B cell (primary cell): ENCODE data around the gene STS. TPM values are rescaled to one million over a fixed set of nuclear protein-coding genes. Genes with fewer than 3 reads are reported as not detected.

ENCODE experiments used
- ATAC-seq: fragments of 200-7000 bp; cut with Tn5 transposase; one replicate; pipeline ENCODE4 v1.10.0; 2021; ENCODE audit warnings: low read depth, mild to moderate bottlenecking, moderate number of reproducible peaks, moderate library complexity
- CTCF ChIA-PET: fragments of 350-600 bp; sonication (Branson Sonifier 250); formaldehyde crosslinking; loops from one replicate; lab custom pipeline; 2021; ENCODE audit warnings: antibody characterized with exemption, inconsistent platforms; lab: Charles Lee
- POLR2A ChIA-PET: fragments of 350-600 bp; sonication (Branson Sonifier 250); formaldehyde crosslinking; loops from one replicate; lab custom pipeline; 2021; ENCODE audit warnings: antibody characterized with exemption; lab: Charles Lee
- DNase-seq: peaks from one replicate; pipeline ENCODE4 v3.0.0; 2013
- H2AFZ ChIP-seq: 2 replicates; pipeline ENCODE4 v1.6.1; 2012; ENCODE audit warnings: mild to moderate bottlenecking, low read depth, low read length; ENCODE audit not compliant: insufficient read depth, poor library complexity, severe bottlenecking
- H3K27ac ChIP-seq, 2 donors: 1 replicate in 1 of 2; 2 replicates in 1 of 2; pipeline ENCODE4 v1.5.1; 2012 to 2013; ENCODE audit warnings: low read length in 2 of 2, mild to moderate bottlenecking in 2 of 2, moderate library complexity in 1 of 2
- H3K27me3 ChIP-seq, 4 experiments: fragments of 200-600 bp in 1 of 4; sonication (generic) in 1 of 4; replicated peaks in 1 of 4; 1 replicate in 2 of 4; 2 replicates in 2 of 4; pipeline versions ENCODE4 v1.6.1 to v1.7.0; 2013 to 2016; ENCODE audit warnings: low read length in 3 of 4, mild to moderate bottlenecking in 2 of 4, mixed read lengths in 1 of 4, moderate library complexity in 1 of 4; ENCODE audit not compliant: insufficient read depth in 4 of 4, control insufficient read depth in 3 of 4; ENCODE audit errors: control extremely low read depth in 1 of 4
- H3K36me3 ChIP-seq, 2 experiments: replicated peaks in 1 of 2; 1 replicate in 1 of 2; 2 replicates in 1 of 2; pipeline versions ENCODE4 v1.6.1 to v1.7.1; 2013; ENCODE audit warnings: low read length in 1 of 2; ENCODE audit not compliant: insufficient read depth in 2 of 2, control insufficient read depth in 1 of 2; ENCODE audit errors: control extremely low read depth in 1 of 2, extremely low read depth in 1 of 2
- H3K4me1 ChIP-seq, 2 donors: fragments of 200-600 bp in 1 of 2; sonication (generic) in 1 of 2; 1 replicate in 1 of 2; 2 replicates in 1 of 2; pipeline versions ENCODE4 v1.5.1 to v1.6.1; 2013 to 2017; ENCODE audit warnings: low read length in 2 of 2; ENCODE audit not compliant: control insufficient read depth in 2 of 2, insufficient read depth in 2 of 2
- H3K4me2 ChIP-seq: replicated peaks from 2 replicates; pipeline ENCODE3; 2012; ENCODE audit warnings: mild to moderate bottlenecking, low read depth, low read length; ENCODE audit not compliant: poor library complexity, severe bottlenecking
- H3K4me3 ChIP-seq, 5 experiments: fragments of 200-600 bp in 1 of 5; sonication (generic) in 1 of 5; 1 replicate in 3 of 5; 2 replicates in 2 of 5; pipeline versions ENCODE4 v1.5.1 to v1.7.0; 2011 to 2016; ENCODE audit warnings: low read length in 4 of 5, mild to moderate bottlenecking in 4 of 5, low read depth in 2 of 5, control low read depth in 1 of 5, moderate library complexity in 1 of 5; ENCODE audit not compliant: insufficient read depth in 1 of 5; ENCODE audit errors: control extremely low read depth in 1 of 5, extremely low read depth in 1 of 5
- H3K79me2 ChIP-seq: fragments of 200-600 bp; sonication (generic); one replicate; pipeline ENCODE4 v1.6.0; 2016; ENCODE audit warnings: low read length; ENCODE audit not compliant: control insufficient read depth, insufficient read depth
- H3K9ac ChIP-seq: fragments of 200-600 bp; sonication (generic); 2 replicates; pipeline ENCODE4 v1.6.1; 2017; ENCODE audit warnings: mild to moderate bottlenecking, low read length, moderate library complexity
- H3K9me3 ChIP-seq, 3 donors: one replicate each; pipeline versions ENCODE4 v1.6.1 to v1.7.1; 2013; ENCODE audit warnings: low read length in 2 of 3; ENCODE audit not compliant: control insufficient read depth in 2 of 3, insufficient read depth in 1 of 3; ENCODE audit errors: control extremely low read depth in 1 of 3
- H4K20me1 ChIP-seq: 2 replicates; pipeline ENCODE4 v1.6.0; 2012; ENCODE audit warnings: mild to moderate bottlenecking, low read length; ENCODE audit not compliant: insufficient read depth, control insufficient read depth, poor library complexity, severe bottlenecking
- H3K27ac Mint-ChIP-seq: one replicate; pipeline ENCODE4 v1.8.0; 2021; ENCODE audit warnings: mixed read lengths
- H3K27me3 Mint-ChIP-seq: one replicate; pipeline ENCODE4 v1.8.0; 2021; ENCODE audit warnings: mixed read lengths
- H3K4me1 Mint-ChIP-seq: one replicate; pipeline ENCODE4 v1.8.0; 2021; ENCODE audit warnings: mixed read lengths
- H3K4me3 Mint-ChIP-seq: one replicate; pipeline ENCODE4 v1.8.0; 2021; ENCODE audit warnings: mixed read lengths
- H3K9me3 Mint-ChIP-seq: one replicate; pipeline ENCODE4 v1.8.0; 2022; ENCODE audit warnings: mixed read lengths; ENCODE audit not compliant: insufficient read depth
- CTCF ChIP-seq: fragments of 200-600 bp; IDR thresholded peaks from one replicate; pipeline ENCODE4 v1.8.0; 2022; ENCODE audit warnings: antibody characterized with exemption, mild to moderate bottlenecking
- EZH2 ChIP-seq: IDR thresholded peaks from 2 replicates; pipeline ENCODE4 v1.6.1; 2012; ENCODE audit warnings: borderline replicate concordance, low read depth, mild to moderate bottlenecking, moderate library complexity, low read length; ENCODE audit not compliant: insufficient read depth, poor library complexity, severe bottlenecking
- WGBS: methylation state at CpG from one replicate; pipeline ENCODE4 v1.1.5; 2013; ENCODE audit warnings: missing lambda C conversion rate; ENCODE audit not compliant: insufficient coverage; 5-methylcytosine and 5-hydroxymethylcytosine counted together
- intact Hi-C: fragments of 100-400 bp; cut with micrococcal nuclease; formaldehyde crosslinking; loops from one replicate; pipeline ENCODE4 v1.10.0; 2022
- polyA plus RNA-seq: library from polyadenylated mRNA; depleted of rRNA; stranded (reverse); fragments of >200 nt; gene quantifications from 2 replicates; pipeline ENCODE4 v1.2.3, GENCODE V29; 2012
- total RNA-seq, 2 donors: library from RNA; stranded (reverse); fragments of 120-200 nt in 1 of 2; gene quantifications; 1 replicate in 1 of 2; 2 replicates in 1 of 2; pipeline versions ENCODE4 v1.2.3 to v1.2.4, GENCODE V29; 2013 to 2022

Gene STS
- total and polyA plus RNA-seq, 2 donors (not counting 1 experiment from before 2014, with no cell fraction given): 1.9 to 2.9 TPM

- ATAC-seq: no peak
- Histone ChIP-seq H3K27me3 (no peaks in the 10 kb centered on the region), H3K4me1 (peaks cover 6 to 9% of the 10 kb centered on the region in 2 donors), H3K79me2 (peaks cover 82% of the 10 kb centered on the region), H3K9ac (no peak overlapping the region), H3K27ac (no peak overlapping the region), H3K9me3 (no peaks in the 10 kb centered on the region), H3K36me3 (no peaks in the 10 kb centered on the region), H3K4me3 (no peak overlapping the region), H3K4me2 (no peak overlapping the region), H2AFZ (no peak overlapping the region), H4K20me1 (peaks cover 12% of the 10 kb centered on the region)
- peaks cover 18% of the 10 kb centered on the region for H3K4me1 Mint-ChIP-seq
- TF ChIP-seq EZH2: no peak
- no peak for TF ChIP-seq CTCF
- H3K27ac Mint-ChIP-seq: no peak overlapping the region
- DNase-seq: no peak
- H3K9me3 Mint-ChIP-seq: no peaks in the 10 kb centered on the region
- ChIA-PET POLR2A (no interaction called here), CTCF (no interaction called here)
- no CpG with 5 or more reads among the region's 1 CpG for WGBS
- no peaks in the 10 kb centered on the region for H3K27me3 Mint-ChIP-seq
- intact Hi-C loops: loop anchor here (10.0 kb wide), 1 partner anchor 782 kb away; the partner anchor contains the start of gene PNPLA4
- no peak overlapping the region for H3K4me3 Mint-ChIP-seq
These were observed 4.4 kb upstream of the STS start for GRCh38 chrX:7143076-7143475.

DNA sequence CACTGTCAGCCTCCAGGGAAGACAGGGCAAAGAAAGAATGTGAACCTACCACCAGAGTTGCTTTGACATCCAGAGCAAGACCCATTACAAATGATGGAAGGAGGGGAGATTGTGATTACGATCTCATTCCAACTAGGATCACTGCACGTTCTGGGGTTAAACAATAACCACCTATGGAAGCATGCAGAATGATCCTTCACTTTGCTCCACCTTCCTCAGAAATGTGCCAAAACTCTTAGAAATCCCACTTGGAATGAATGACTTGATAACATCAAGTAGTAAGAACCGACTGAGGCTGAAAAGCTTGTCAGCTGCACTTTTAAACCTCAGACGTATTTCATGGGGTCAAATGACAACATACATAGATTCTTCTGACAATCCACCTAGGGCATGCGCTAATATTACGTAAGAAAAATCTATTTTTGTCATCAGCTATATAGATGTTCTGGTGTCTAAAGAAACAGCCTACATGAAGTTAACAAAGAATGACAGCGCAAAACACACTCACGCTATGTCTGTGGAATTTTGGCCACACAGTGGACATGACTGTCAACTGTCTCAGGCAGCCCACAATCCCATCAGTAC, 3.5 kb upstream of the STS start:
- no peak overlapping the region for H3K4me3 ChIP-seq
- no peak overlapping the region for H3K4me2 ChIP-seq
- H3K9ac ChIP-seq: no peak overlapping the region
- Mint-ChIP-seq H3K9me3 (no peaks in the 10 kb centered on the region), H3K4me3 (no peak overlapping the region), H3K27ac (no peak overlapping the region), H3K27me3 (no peaks in the 10 kb centered on the region), H3K4me1 (peaks cover 16% of the 10 kb centered on the region)
- intact Hi-C loops: loop anchor here (10.0 kb wide), 1 partner anchor 781 kb away; the partner anchor contains the start of gene PNPLA4
- ATAC-seq (no peak), DNase-seq (no peak)
- no CpG with 5 or more reads among the region's 8 CpGs for WGBS
- no peaks in the 10 kb centered on the region for H3K36me3 ChIP-seq
- H3K27ac ChIP-seq: no peak overlapping the region
- peaks cover 10 to 13% of the 10 kb centered on the region in 2 donors for H3K4me1 ChIP-seq
- H3K9me3 ChIP-seq: no peaks in the 10 kb centered on the region
- CTCF ChIA-PET: no interaction called here
- POLR2A ChIA-PET: no interaction called here
- H3K79me2 ChIP-seq: peaks cover 85% of the 10 kb centered on the region
- TF ChIP-seq CTCF (no peak), EZH2 (no peak)
- peaks cover 12% of the 10 kb centered on the region for H4K20me1 ChIP-seq
- no peaks in the 10 kb centered on the region for H3K27me3 ChIP-seq
- no peak overlapping the region for H2AFZ ChIP-seq
